HEK293 (cell line): ENCODE measurements around the gene RPS6KA3.

Experiments
- CTCF ChIA-PET: fragments of 350-600 bp; formaldehyde crosslinking; extraction: SDS; loops from one replicate; lab custom pipeline; 2021; ENCODE audit warnings: antibody characterized with exemption; lab: Yijun Ruan, JAX
- POLR2A ChIA-PET: fragments of 300-600 bp; formaldehyde crosslinking; extraction: SDS; loops from one replicate; lab custom pipeline; 2020; ENCODE audit warnings: antibody characterized with exemption, inconsistent platforms; lab: Yijun Ruan, JAX
- H3K27ac ChIP-seq: fragments of 200-500 bp; sonication (Bioruptor generic); 2 replicates; pipeline ENCODE4 v1.5.1; 2014; ENCODE audit warnings: low read depth, low read length, control low read depth, inconsistent platforms; ENCODE audit errors: extremely low read depth
- H3K36me3 ChIP-seq, 2 experiments: fragments of 200-500 bp in 1 of 2; sonication (Bioruptor generic) in 1 of 2; 1 replicate in 1 of 2; 2 replicates in 1 of 2; pipeline ENCODE4 v1.5.1; 2014 to 2017; ENCODE audit warnings: inconsistent platforms in 2 of 2, low read length in 2 of 2; ENCODE audit not compliant: control insufficient read depth in 2 of 2, insufficient read depth in 1 of 2
- H3K4me1 ChIP-seq: fragments of 200-500 bp; sonication (Bioruptor generic); 2 replicates; pipeline ENCODE4 v1.5.1; 2014; ENCODE audit warnings: mild to moderate bottlenecking, low read length, inconsistent platforms; ENCODE audit not compliant: control insufficient read depth, insufficient read depth
- H3K4me3 ChIP-seq: 2 replicates; pipeline ENCODE4 v1.5.1; 2011; ENCODE audit warnings: low read depth, mild to moderate bottlenecking, control low read depth, low read length, moderate library complexity
- H3K9me3 ChIP-seq: fragments of 200-500 bp; sonication (Bioruptor generic); 2 replicates; pipeline ENCODE4 v1.5.1; 2014; ENCODE audit warnings: low read depth, low read length, inconsistent platforms; ENCODE audit not compliant: control insufficient read depth, insufficient read depth
- CTCF ChIP-seq: fragments of 450-650 bp; formaldehyde crosslinking; IDR thresholded peaks from 2 replicates; pipeline ENCODE4 v1.5.1; 2016; ENCODE audit warnings: missing biosample characterization, missing genetic modification characterization
- PRDM1 ChIP-seq: fragments of 450-650 bp; formaldehyde crosslinking; IDR thresholded peaks from 2 replicates; pipeline ENCODE4; 2016; ENCODE audit warnings: missing biosample characterization, missing genetic modification characterization
- TSHZ1 ChIP-seq: fragments of 450-650 bp; formaldehyde crosslinking; IDR thresholded peaks from 2 replicates; pipeline ENCODE4 v1.5.1; 2016; ENCODE audit warnings: missing biosample characterization, missing genetic modification characterization, borderline replicate concordance
- ZBTB10 ChIP-seq: fragments of 450-650 bp; formaldehyde crosslinking; IDR thresholded peaks from 2 replicates; pipeline ENCODE4 v1.5.1; 2016; ENCODE audit warnings: missing biosample characterization, missing genetic modification characterization
- ZNF112 ChIP-seq: fragments of 450-650 bp; formaldehyde crosslinking; IDR thresholded peaks from 2 replicates; pipeline ENCODE4 v1.5.0; 2017; ENCODE audit warnings: missing biosample characterization, missing genetic modification characterization
- ZNF366 ChIP-seq: fragments of 450-650 bp; formaldehyde crosslinking; conservative IDR thresholded peaks from 2 replicates; pipeline ENCODE4 v1.5.1; 2016; ENCODE audit warnings: missing biosample characterization, missing genetic modification characterization
- ZNF473 ChIP-seq: fragments of 450-650 bp; formaldehyde crosslinking; IDR thresholded peaks from 2 replicates; pipeline ENCODE4 v1.5.1; 2017; ENCODE audit warnings: missing biosample characterization, missing genetic modification characterization
- ZNF513 ChIP-seq: fragments of 450-650 bp; IDR thresholded peaks from 2 replicates; pipeline ENCODE4 v1.5.1; 2018; ENCODE audit warnings: missing biosample characterization, missing genetic modification characterization
- ZNF555 ChIP-seq: fragments of 450-650 bp; formaldehyde crosslinking; conservative IDR thresholded peaks from 2 replicates; pipeline ENCODE4 v1.5.1; 2017; ENCODE audit warnings: missing biosample characterization, mild to moderate bottlenecking, missing genetic modification characterization, inconsistent platforms
- ZNF639 ChIP-seq: fragments of 450-650 bp; formaldehyde crosslinking; IDR thresholded peaks from 2 replicates; pipeline ENCODE4 v1.5.1; 2016; ENCODE audit warnings: missing biosample characterization, missing genetic modification characterization
- ZNF664 ChIP-seq: fragments of 450-650 bp; formaldehyde crosslinking; IDR thresholded peaks from 2 replicates; pipeline ENCODE4 v1.5.1; 2016; ENCODE audit warnings: missing biosample characterization, missing genetic modification characterization
- ZNF677 ChIP-seq: fragments of 450-650 bp; IDR thresholded peaks from 2 replicates; pipeline ENCODE4 v1.5.0; 2018; ENCODE audit warnings: missing biosample characterization, mild to moderate bottlenecking, missing genetic modification characterization, moderate library complexity
- ZNF785 ChIP-seq: fragments of 450-650 bp; formaldehyde crosslinking; IDR thresholded peaks from 2 replicates; pipeline ENCODE4 v1.5.1; 2016; ENCODE audit warnings: missing biosample characterization, missing genetic modification characterization

Gene RPS6KA3

GRCh38 chrX:20315140-20315539, 48.4 kb upstream of the RPS6KA3 start:
- H3K27ac ChIP-seq: no peak overlapping the region
- no peaks in the 10 kb centered on the region for H3K9me3 ChIP-seq
- TF ChIP-seq ZNF555 (tag by site-specific recombination): no peak
- TF ChIP-seq ZNF664 (tag by site-specific recombination): no peak
- TF ChIP-seq PRDM1 (tag by site-specific recombination): peak; percentile 36; the same call in 1 of the 2 replicates
- H3K4me1 ChIP-seq: no peaks in the 10 kb centered on the region
- H3K36me3 ChIP-seq: no peaks in the 10 kb centered on the region
- H3K4me3 ChIP-seq: no peak overlapping the region
- CTCF ChIA-PET: no interaction called here
- POLR2A ChIA-PET: no interaction called here

- Histone ChIP-seq H3K4me3 (no peak overlapping the region), H3K9me3 (no peaks in the 10 kb centered on the region), H3K36me3 (no peaks in the 10 kb centered on the region), H3K4me1 (no peaks in the 10 kb centered on the region), H3K27ac (no peak overlapping the region)
- TF ChIP-seq ZNF112 (tag by site-specific recombination): no peak
- CTCF ChIA-PET: interaction anchor here (0.6 kb wide), 2 partner anchors 18 to 1769 kb away, joined by 3 to 6 read pairs; no protein-coding TSS in a partner anchor
- POLR2A ChIA-PET: no interaction called here
Measured at GRCh38 chrX:20313899-20314298, 47.2 kb upstream of the RPS6KA3 start.

GRCh38 chrX:20312018-20312417, 45.3 kb upstream of the RPS6KA3 start:
- ChIA-PET POLR2A (no interaction called here), CTCF (no interaction called here)
- H3K4me1 ChIP-seq: no peaks in the 10 kb centered on the region

More at GRCh38 chrX:20312018-20312417, 45.3 kb upstream of the RPS6KA3 start:
- no peak overlapping the region for H3K27ac ChIP-seq
- no peaks in the 10 kb centered on the region for H3K36me3 ChIP-seq
- no peak overlapping the region for H3K4me3 ChIP-seq
- H3K9me3 ChIP-seq: no peaks in the 10 kb centered on the region
- TF ChIP-seq ZNF473 (tag by site-specific recombination) (no peak), ZNF785 (tag by site-specific recombination) (no peak), TSHZ1 (tag by site-specific recombination) (no peak), ZNF639 (no peak), ZNF513 (tag by site-specific recombination) (no peak), CTCF (tag by site-specific recombination) (no peak), ZNF677 (no peak), ZNF366 (tag by site-specific recombination) (no peak), ZBTB10 (tag by site-specific recombination) (no peak)
- TF ChIP-seq, all 188 proteins: peak for 0
